Astrocyte (in vitro differentiated cells and primary cell): Measurements from ENCODE around the gene TULP4. TPM values are rescaled to one million over a fixed set of nuclear protein-coding genes. Genes with fewer than 3 reads are reported as not detected.

ENCODE experiments used
- DNase-seq: peaks from one replicate; pipeline ENCODE4 v3.0.0-alpha.2; 2010; ENCODE audit warnings: low read depth
- FAIRE-seq: peaks from 2 replicates; lab custom pipeline; 2011; peaks lifted over from hg19 to GRCh38; lab: Jason Lieb, UNC
- H2AFZ ChIP-seq: 2 replicates; pipeline ENCODE4 v1.6.0; 2012; ENCODE audit warnings: low read depth, low read length, inconsistent platforms
- H3K27ac ChIP-seq: 2 replicates; pipeline ENCODE4 v1.5.1; 2011; ENCODE audit warnings: low read depth, low read length, inconsistent platforms
- H3K27me3 ChIP-seq: 2 replicates; pipeline ENCODE4 v1.6.0; 2011; ENCODE audit warnings: low read length, inconsistent platforms; ENCODE audit not compliant: insufficient read depth
- H3K36me3 ChIP-seq: 2 replicates; pipeline ENCODE4 v1.5.1; 2011; ENCODE audit warnings: low read length, inconsistent platforms; ENCODE audit not compliant: insufficient read depth
- H3K4me1 ChIP-seq: 2 replicates; pipeline ENCODE4 v1.5.1; 2011; ENCODE audit warnings: low read length, inconsistent platforms; ENCODE audit not compliant: insufficient read depth
- H3K4me2 ChIP-seq: 2 replicates; pipeline ENCODE4 v1.6.0; 2012; ENCODE audit warnings: low read length, inconsistent platforms
- H3K4me3 ChIP-seq: 2 replicates; pipeline ENCODE4 v1.5.1; 2011; ENCODE audit warnings: low read depth, mild to moderate bottlenecking, low read length, inconsistent platforms; ENCODE audit not compliant: insufficient read depth
- H3K79me2 ChIP-seq: 2 replicates; pipeline ENCODE4 v1.6.0; 2012; ENCODE audit warnings: mild to moderate bottlenecking, low read length, inconsistent platforms; ENCODE audit not compliant: insufficient read depth
- H3K9ac ChIP-seq: 2 replicates; pipeline ENCODE4 v1.6.0; 2012; ENCODE audit warnings: mild to moderate bottlenecking, low read length, inconsistent platforms
- H3K9me3 ChIP-seq: 2 replicates; pipeline ENCODE4 v1.5.1; 2012; ENCODE audit warnings: low read depth, mild to moderate bottlenecking, low read length, inconsistent platforms; ENCODE audit not compliant: insufficient read depth
- H4K20me1 ChIP-seq: 2 replicates; pipeline ENCODE4 v1.6.0; 2012; ENCODE audit warnings: low read length, inconsistent platforms; ENCODE audit not compliant: insufficient read depth
- H3K27ac Mint-ChIP-seq: one replicate; pipeline ENCODE4 v1.8.0; 2021; ENCODE audit warnings: mild to moderate bottlenecking, mixed read lengths; ENCODE audit not compliant: unreplicated experiment
- H3K27me3 Mint-ChIP-seq: one replicate; pipeline ENCODE4 v1.8.0; 2021; ENCODE audit warnings: low read depth, mixed read lengths; ENCODE audit not compliant: unreplicated experiment
- H3K36me3 Mint-ChIP-seq: one replicate; pipeline ENCODE4 v1.8.0; 2021; ENCODE audit warnings: low read depth, mixed read lengths; ENCODE audit not compliant: unreplicated experiment
- H3K4me1 Mint-ChIP-seq: one replicate; pipeline ENCODE4 v1.8.0; 2021; ENCODE audit warnings: low read depth, mixed read lengths; ENCODE audit not compliant: unreplicated experiment
- H3K4me3 Mint-ChIP-seq: one replicate; pipeline ENCODE4 v1.8.0; 2021; ENCODE audit warnings: mild to moderate bottlenecking, moderate library complexity, mixed read lengths; ENCODE audit not compliant: unreplicated experiment
- H3K9me3 Mint-ChIP-seq: one replicate; pipeline ENCODE4 v1.8.0; 2021; ENCODE audit warnings: mild to moderate bottlenecking, mixed read lengths; ENCODE audit not compliant: unreplicated experiment
- CTCF ChIP-seq: IDR thresholded peaks from 2 replicates; pipeline ENCODE4 v1.5.1; 2011; ENCODE audit warnings: low read depth, mild to moderate bottlenecking, inconsistent platforms, low read length, moderate library complexity; ENCODE audit not compliant: insufficient read depth
- EZH2 ChIP-seq: IDR thresholded peaks from 2 replicates; pipeline ENCODE4 v1.6.1; 2012; ENCODE audit warnings: mild to moderate bottlenecking, low read length, inconsistent platforms; ENCODE audit not compliant: insufficient read depth
- total RNA-seq: library from RNA; stranded (reverse); gene quantifications from 2 replicates; pipeline ENCODE4 v1.2.1, GENCODE V29; 2021

The TULP4 gene
- total RNA-seq, 1 donor from 2014 or later = 91.2 TPM

GRCh38 chr6:158498362-158498761 is 186.1 kb downstream of the TULP4 start:
- Mint-ChIP-seq H3K27me3 (no peaks in the 10 kb centered on the region), H3K4me1 (peaks cover 5% of the 10 kb centered on the region), H3K4me3 (no peak overlapping the region), H3K27ac (no peak overlapping the region), H3K36me3 (peaks cover 19% of the 10 kb centered on the region), H3K9me3 (no peaks in the 10 kb centered on the region)
- Histone ChIP-seq H3K4me2 (no peak overlapping the region), H3K36me3 (peaks cover 14% of the 10 kb centered on the region), H2AFZ (no peak overlapping the region), H3K27me3 (no peaks in the 10 kb centered on the region), H3K79me2 (no peaks in the 10 kb centered on the region), H3K27ac (no peak overlapping the region), H3K4me3 (no peak overlapping the region), H3K9ac (no peak overlapping the region), H3K4me1 (no peaks in the 10 kb centered on the region), H3K9me3 (no peaks in the 10 kb centered on the region), H4K20me1 (no peaks in the 10 kb centered on the region)
- FAIRE-seq (no peak), DNase-seq (no peak)
- TF ChIP-seq EZH2 (no peak), CTCF (no peak)

- Histone ChIP-seq H3K79me2 (no peaks in the 10 kb centered on the region), H3K4me1 (no peaks in the 10 kb centered on the region), H3K27me3 (no peaks in the 10 kb centered on the region), H3K4me3 (no peak overlapping the region), H3K27ac (no peak overlapping the region), H3K9me3 (no peaks in the 10 kb centered on the region), H3K36me3 (peaks cover 14% of the 10 kb centered on the region), H3K4me2 (no peak overlapping the region), H3K9ac (no peak overlapping the region), H4K20me1 (no peaks in the 10 kb centered on the region), H2AFZ (no peak overlapping the region)
- FAIRE-seq (no peak), DNase-seq (no peak)
- Mint-ChIP-seq H3K27me3 (no peaks in the 10 kb centered on the region), H3K4me1 (peaks cover 5% of the 10 kb centered on the region), H3K9me3 (no peaks in the 10 kb centered on the region), H3K4me3 (no peak overlapping the region), H3K27ac (no peak overlapping the region), H3K36me3 (peaks cover 16% of the 10 kb centered on the region)
- no peak for TF ChIP-seq EZH2
- no peak for TF ChIP-seq CTCF
Observed at GRCh38 chr6:158499601-158500000, 187.3 kb downstream of the TULP4 start.

GRCh38 chr6:158500016-158500735 is 187.9 kb downstream of the TULP4 start:
- no peak overlapping the region for H3K4me2 ChIP-seq

More at GRCh38 chr6:158500016-158500735, 187.9 kb downstream of the TULP4 start:
- H2AFZ ChIP-seq = no peak overlapping the region
- Mint-ChIP-seq H3K27me3 (no peaks in the 10 kb centered on the region), H3K4me1 (peaks cover 5% of the 10 kb centered on the region), H3K36me3 (peaks cover 20% of the 10 kb centered on the region), H3K9me3 (no peaks in the 10 kb centered on the region), H3K4me3 (no peak overlapping the region), H3K27ac (peak overlapping the region; percentile 13)
- no peaks in the 10 kb centered on the region for H3K27me3 ChIP-seq
- H3K36me3 ChIP-seq = peaks cover 14% of the 10 kb centered on the region
- H3K27ac ChIP-seq = no peak overlapping the region
- no peaks in the 10 kb centered on the region for H3K79me2 ChIP-seq
- H3K9me3 ChIP-seq = no peaks in the 10 kb centered on the region
- no peak overlapping the region for H3K9ac ChIP-seq
- FAIRE-seq (no peak), DNase-seq (peak; percentile 6)
- H4K20me1 ChIP-seq = no peaks in the 10 kb centered on the region
- no peak overlapping the region for H3K4me3 ChIP-seq
- H3K4me1 ChIP-seq = no peaks in the 10 kb centered on the region
- TF ChIP-seq EZH2 (no peak), CTCF (no peak)
